Raji (cell line): ENCODE measurements around the gene LAD1.

ENCODE experiments used
- POLR2A ChIP-seq: IDR thresholded peaks from 2 replicates; pipeline ENCODE4 v1.6.1; 2011; ENCODE audit warnings: low read depth, low read length, control low read depth; ENCODE audit not compliant: insufficient read depth

The LAD1 gene

DNA sequence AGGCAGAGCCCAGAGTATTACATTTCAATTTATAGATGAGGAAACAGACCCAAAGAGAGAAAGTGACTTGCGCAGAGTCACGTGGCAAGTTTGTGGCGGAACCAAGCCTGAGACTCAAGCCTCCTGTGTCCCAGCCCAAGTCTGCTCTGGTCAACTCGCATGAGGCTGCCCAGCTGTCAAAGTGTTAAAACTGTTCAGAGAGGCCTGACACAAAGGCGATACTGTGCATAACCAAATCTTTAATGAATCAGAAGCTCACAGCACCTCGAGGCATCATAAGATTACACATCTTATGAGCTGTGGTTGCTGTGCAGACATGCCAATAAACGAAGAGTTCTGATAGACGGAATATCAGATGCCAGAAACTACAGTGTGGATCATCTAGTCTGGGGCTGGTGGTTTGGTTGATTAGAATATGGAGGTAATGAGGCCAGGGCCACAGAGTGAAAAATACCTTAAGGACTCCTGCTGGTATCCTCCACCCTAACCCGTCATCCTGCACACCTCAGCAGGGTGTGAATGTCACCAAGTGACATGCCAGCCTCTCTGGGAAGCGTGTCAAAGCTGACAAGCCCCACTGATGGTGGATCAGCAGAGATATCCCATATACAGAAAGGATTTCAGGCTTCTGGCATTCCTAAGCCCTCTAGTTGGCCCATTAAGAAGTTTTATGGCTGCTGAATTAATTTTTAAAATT, 63.8 kb downstream of the LAD1 start:
- TF ChIP-seq POLR2A, result no peak

DNA sequence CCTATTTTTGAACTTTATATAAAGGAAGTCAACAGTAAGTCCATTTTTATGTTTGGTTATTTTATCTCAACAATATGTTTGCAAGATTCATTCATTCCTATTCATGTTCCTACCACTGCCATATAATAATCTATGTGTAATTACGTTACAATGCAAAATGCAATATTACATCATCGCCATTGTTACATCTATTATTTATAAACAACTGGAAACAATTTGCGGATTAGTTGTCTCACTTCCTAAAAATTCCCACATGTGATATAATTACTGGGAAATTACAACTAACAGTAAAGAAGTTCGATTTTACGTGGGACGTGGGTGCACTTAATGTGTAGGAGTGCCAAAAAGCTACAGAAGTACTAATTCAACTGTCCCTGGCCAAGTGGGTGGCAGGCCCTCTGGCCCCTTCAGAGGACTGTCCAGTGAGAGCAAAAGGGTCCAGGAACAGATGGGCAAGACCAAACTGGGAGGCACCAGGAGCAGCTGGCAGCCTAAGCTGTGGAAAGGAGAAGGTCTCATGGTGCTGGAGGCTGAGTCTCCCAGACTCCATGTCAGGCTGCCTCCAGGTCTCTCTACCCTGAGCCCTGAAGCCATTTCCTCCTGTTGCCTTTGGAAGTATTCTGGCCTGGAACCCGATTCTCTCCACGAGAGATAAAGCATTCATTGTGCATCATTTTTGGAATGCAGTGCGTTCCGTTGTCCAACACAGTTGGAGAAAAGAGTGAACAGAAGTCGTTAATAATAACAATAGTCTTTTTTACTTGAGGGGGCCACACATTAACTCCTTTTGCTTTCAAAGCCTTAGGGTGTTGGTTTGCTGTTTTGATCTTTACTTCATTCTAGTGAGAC, 64.6 kb downstream of the LAD1 start:
- no peak for TF ChIP-seq POLR2A

DNA sequence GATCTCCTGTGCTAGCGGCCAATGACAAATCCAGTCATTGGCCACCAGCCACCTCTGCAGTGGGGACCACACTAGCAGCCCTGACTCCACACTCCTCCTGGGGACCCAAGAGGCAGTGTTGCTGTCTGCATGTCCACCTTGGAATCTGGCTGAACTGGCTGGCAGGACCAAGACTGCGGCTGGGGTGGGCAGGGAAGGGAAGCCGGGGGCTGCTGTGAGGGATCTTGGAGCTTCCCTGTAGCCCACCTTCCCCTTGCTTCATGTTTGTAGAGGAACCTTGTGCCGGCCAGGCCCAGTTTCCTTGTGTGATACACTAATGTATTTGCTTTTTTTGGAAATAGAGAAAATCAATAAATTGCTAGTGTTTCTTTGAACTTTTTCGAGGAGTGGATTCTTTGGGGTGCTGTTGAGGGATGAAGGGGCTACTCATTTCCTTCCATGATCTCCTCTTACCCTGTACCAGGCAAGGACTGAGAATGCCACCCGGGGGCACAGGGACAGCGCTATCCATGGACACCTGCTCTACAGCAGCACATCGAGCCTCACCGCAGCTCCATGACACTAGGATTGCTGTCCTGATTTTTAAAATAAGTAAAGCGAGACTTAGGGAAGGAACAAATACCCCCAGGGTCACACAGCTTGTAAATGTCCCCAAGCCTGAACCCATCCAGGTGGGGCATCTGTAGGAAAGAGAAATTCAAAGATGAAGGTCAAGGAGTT, 66.3 kb downstream of the LAD1 start:
- no peak for TF ChIP-seq POLR2A

DNA sequence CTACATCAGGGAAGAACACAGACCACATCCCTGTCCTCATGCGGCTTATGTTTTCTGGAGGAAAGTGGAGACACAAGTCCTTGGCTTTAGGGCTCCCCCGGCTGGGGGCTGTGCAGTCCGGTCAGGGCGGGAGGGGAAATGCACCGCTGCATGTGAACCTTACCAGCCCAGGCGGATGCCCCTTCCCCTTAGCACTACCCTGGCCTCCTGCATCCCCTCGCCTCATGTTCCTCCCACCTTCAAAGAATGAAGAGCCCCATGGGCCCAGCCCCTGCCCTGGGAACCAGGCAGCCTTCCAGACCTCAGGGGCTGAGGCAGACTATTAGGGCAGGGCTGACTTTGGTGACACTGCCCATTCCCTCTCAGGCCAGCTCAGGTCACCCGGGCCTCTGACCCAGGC, 67.1 kb downstream of the LAD1 start:
- no peak for TF ChIP-seq POLR2A

DNA sequence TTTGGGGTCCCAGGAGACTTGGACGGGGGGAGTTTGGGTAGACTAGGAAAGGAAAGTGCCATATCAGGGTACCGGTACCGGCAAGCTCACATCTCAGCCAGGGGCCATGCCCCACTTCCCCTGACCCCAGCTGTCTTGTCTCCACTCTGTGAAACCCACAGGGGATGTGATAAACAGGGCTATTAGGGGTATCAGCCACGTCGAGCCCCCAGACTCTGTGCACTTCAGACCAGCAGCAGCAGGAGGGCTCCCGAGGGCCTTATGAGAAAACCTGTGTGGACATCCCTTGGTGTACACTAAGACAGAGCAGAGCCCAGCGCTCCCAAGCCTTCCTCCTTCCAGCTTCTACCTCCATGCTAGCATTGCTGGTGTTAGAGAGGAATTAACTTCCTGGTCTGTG, 68.0 kb downstream of the LAD1 start:
- no peak for TF ChIP-seq POLR2A
